Measurements from ENCODE around the gene CACNG3. TPM values are rescaled to one million over a fixed set of nuclear protein-coding genes. Genes with fewer than 3 reads are reported as not detected.
"Not testable (repeated sequence)": the region's sequence is repeated elsewhere in the genome, so short reads cannot be mapped to it uniquely, and the experiment has no call there.

CACNG3 gene
- total RNA-seq, 2 experiments from 2014 or later, result not detected

GRCh38 chr16:24238846-24239245 lies 17.3 kb upstream of the CACNG3 start:
- CTCF ChIA-PET, result interaction anchor here (0.7 to 0.9 kb wide), 2 partner anchors 14 to 168 kb away, joined by 3 to 4 read pairs; no protein-coding TSS in a partner anchor
- H3K4me1 Mint-ChIP-seq (ENCODE audit: low read depth); H3K36me3 Mint-ChIP-seq; H3K27ac Mint-ChIP-seq; DNase-seq; POLR2A ChIA-PET; intact Hi-C loops (cut with micrococcal nuclease); H3K4me3 Mint-ChIP-seq: not testable (repeated sequence)
- Mint-ChIP-seq H3K9me3 (peaks cover 29% of the 10 kb centered on the region), H3K27me3 (peaks cover 14% of the 10 kb centered on the region)

DNA sequence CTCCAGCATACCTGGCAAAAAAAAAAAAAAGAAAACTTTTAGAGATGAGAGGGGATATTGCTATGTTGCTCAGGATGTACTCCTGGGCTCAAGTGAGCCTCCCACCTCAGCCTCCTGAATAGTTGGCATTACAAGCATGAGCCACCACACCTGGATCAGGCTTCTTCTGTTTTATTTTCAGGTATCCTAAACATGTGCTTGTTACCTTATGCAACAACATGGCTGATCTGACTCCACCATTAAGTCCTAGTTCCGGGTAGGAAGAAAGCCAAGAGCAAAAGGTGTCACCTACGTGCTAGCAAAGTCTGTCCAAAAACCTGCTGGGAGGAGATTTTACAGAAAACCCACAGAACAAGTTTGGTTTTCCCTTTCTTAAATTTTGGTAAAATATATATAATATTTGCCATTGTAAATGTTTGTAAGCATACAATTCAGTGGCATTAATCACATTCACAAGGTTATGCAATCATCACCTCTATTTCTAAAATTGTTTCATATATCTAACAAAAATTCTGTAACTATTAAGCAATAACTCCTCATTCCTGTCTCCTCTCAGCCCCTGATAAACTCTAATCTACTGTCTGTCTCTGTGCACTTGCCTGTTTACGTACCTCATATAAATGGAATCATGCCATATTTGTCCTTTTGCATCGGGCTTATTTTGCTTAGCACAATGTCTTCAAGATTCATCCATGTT lies 9.1 kb upstream of the CACNG3 start:
- no peaks in the 10 kb centered on the region for H3K9me3 Mint-ChIP-seq
- peaks cover 22% of the 10 kb centered on the region for H3K27me3 Mint-ChIP-seq
- H3K36me3 Mint-ChIP-seq, result no peaks in the 10 kb centered on the region
- CTCF ChIA-PET, result no interaction called here
- POLR2A ChIA-PET, result no interaction called here
- H3K4me1 Mint-ChIP-seq (ENCODE audit: low read depth), result no peaks in the 10 kb centered on the region
- no peak overlapping the region for H3K27ac Mint-ChIP-seq
- intact Hi-C loops (cut with micrococcal nuclease), result no loop called here
- no peak overlapping the region for H3K4me3 Mint-ChIP-seq
- no peak for DNase-seq

DNA sequence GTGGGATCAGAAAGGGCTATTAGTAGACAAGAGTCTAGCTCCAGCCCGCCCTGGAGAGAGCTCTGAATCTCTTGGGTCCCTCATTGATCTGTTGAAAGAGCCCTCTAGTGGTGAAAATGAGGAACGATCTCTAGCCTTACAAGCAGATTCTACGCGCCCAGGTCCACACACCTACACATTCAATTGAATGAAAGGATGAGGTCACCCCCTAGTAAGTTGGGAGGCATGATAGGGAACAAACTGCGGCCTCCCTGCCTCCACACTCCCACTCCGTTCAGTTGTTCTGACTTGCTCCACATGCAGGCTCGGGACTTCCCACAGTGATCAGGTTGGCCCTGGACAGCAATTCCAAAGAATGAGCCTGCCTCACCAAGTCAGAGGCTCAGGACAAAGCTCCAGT lies 2.9 kb upstream of the CACNG3 start:
- Mint-ChIP-seq H3K4me3 (no peak overlapping the region), H3K27ac (no peak overlapping the region), H3K9me3 (no peaks in the 10 kb centered on the region), H3K36me3 (no peaks in the 10 kb centered on the region), H3K27me3 (peaks cover 52% of the 10 kb centered on the region), H3K4me1 (ENCODE audit: low read depth) (peaks cover 10% of the 10 kb centered on the region)
- ChIA-PET POLR2A (interaction anchor here (1.0 kb wide), 1 partner anchor 183 kb away, joined by 4 read pairs; no protein-coding TSS in a partner anchor), CTCF (interaction anchor here (0.5 to 5.6 kb wide), 51 partner anchors 9 to 456 kb away, joined by 3 to 138 read pairs (median 4); no protein-coding TSS in a partner anchor)
- intact Hi-C loops (cut with micrococcal nuclease), result loop anchor here (1.0 to 10.0 kb wide), 4 partner anchors 116 to 252 kb away; no protein-coding TSS in a partner anchor
- DNase-seq, result peak; percentile 49

DNA sequence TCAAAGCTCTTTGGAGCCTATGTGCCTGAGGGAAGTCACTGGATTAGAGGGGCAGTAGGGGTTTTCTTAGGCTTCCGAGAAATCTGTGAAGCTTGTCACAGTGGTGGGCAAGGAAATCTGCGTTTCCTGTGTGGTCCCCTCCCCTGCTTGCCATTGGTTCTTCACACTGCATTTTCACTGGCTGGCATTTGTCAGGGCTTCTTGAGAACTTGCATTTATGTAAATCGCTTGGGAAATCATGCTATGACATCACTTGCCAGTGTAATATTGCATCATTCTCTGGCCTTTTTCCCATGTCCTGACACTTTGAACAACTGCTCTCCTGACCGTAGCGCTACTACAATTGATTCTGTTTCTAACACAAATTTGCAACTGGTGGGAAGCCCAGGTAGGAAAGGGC lies 1.8 kb downstream of the CACNG3 start:
- intact Hi-C loops (cut with micrococcal nuclease), result loop anchor here (10.0 kb wide), 1 partner anchor 247 kb away; no protein-coding TSS in a partner anchor
- no peak overlapping the region for H3K4me3 Mint-ChIP-seq
- H3K27me3 Mint-ChIP-seq, result peaks cover 63% of the 10 kb centered on the region
- H3K9me3 Mint-ChIP-seq, result no peaks in the 10 kb centered on the region
- CTCF ChIA-PET, result no interaction called here
- no peak overlapping the region for H3K27ac Mint-ChIP-seq
- no peaks in the 10 kb centered on the region for H3K36me3 Mint-ChIP-seq
- peaks cover 10% of the 10 kb centered on the region for H3K4me1 Mint-ChIP-seq (ENCODE audit: low read depth)
- no peak for DNase-seq
- POLR2A ChIA-PET, result no interaction called here

DNA sequence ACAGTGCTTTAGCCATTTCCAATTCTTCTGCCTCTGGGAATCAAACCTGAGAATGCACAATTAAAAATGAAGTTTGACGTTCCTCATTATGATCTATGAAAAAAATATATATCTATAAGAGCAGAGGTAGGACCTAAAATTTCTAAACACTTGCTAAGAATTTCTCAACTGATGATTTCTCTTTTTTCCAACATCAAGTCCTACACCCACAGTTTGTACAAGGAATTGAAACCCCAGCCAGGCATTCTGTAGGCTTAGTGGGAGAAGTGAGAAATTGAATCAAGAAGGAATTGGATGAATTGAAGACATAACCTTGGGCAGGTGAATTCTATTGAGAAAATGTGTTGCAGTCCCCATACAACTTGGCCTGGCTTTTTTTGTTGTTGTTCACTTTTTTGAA lies 2.7 kb downstream of the CACNG3 start:
- ChIA-PET CTCF (no interaction called here), POLR2A (no interaction called here)
- intact Hi-C loops (cut with micrococcal nuclease), result loop anchor here (10.0 kb wide), 1 partner anchor 246 kb away; no protein-coding TSS in a partner anchor
- peaks cover 3% of the 10 kb centered on the region for H3K4me1 Mint-ChIP-seq (ENCODE audit: low read depth)
- no peak overlapping the region for H3K4me3 Mint-ChIP-seq
- no peak overlapping the region for H3K27ac Mint-ChIP-seq
- peaks cover 55% of the 10 kb centered on the region for H3K27me3 Mint-ChIP-seq
- no peaks in the 10 kb centered on the region for H3K36me3 Mint-ChIP-seq
- H3K9me3 Mint-ChIP-seq, result no peaks in the 10 kb centered on the region
- DNase-seq, result no peak

DNA sequence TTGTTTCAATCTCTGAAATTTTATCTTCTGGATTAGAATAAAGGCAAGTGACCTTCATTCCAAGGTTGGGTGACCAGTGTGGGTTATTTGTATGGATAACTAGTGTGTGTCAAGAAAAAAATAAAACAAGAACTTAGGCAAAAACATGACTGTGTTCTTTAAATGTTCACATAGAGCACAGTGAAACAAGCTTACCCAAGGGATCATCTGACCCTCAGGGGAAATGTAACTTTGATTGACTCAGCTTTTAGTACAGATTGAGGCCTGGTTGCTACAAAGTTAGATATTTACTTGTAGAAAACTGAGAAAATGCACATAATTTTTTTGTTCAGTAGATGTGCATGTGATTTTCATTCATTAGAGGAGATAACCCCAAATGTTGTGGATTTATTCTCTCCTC lies 6.7 kb downstream of the CACNG3 start:
- Mint-ChIP-seq H3K27ac (no peak overlapping the region), H3K4me1 (ENCODE audit: low read depth) (no peaks in the 10 kb centered on the region), H3K4me3 (no peak overlapping the region), H3K36me3 (no peaks in the 10 kb centered on the region), H3K27me3 (peaks cover 24% of the 10 kb centered on the region), H3K9me3 (no peaks in the 10 kb centered on the region)
- no peak for DNase-seq
- ChIA-PET POLR2A (no interaction called here), CTCF (interaction anchor here (0.6 kb wide), 1 partner anchor 9 kb away, joined by 3 read pairs; no protein-coding TSS in a partner anchor)
- intact Hi-C loops (cut with micrococcal nuclease), result no loop called here

- ChIA-PET CTCF (interaction anchor here (0.6 to 2.3 kb wide), 3 partner anchors 18 to 195 kb away, joined by 3 to 6 read pairs (median 3); no protein-coding TSS in a partner anchor), POLR2A (no interaction called here)
- H3K4me3 Mint-ChIP-seq, result no peak overlapping the region
- intact Hi-C loops (cut with micrococcal nuclease), result no loop called here
- no peaks in the 10 kb centered on the region for H3K4me1 Mint-ChIP-seq (ENCODE audit: low read depth)
- DNase-seq, result no peak
- H3K9me3 Mint-ChIP-seq, result no peaks in the 10 kb centered on the region
- H3K27me3 Mint-ChIP-seq, result peaks cover 41% of the 10 kb centered on the region
- no peak overlapping the region for H3K27ac Mint-ChIP-seq
- H3K36me3 Mint-ChIP-seq, result no peaks in the 10 kb centered on the region
Observed at GRCh38 chr16:24270721-24271442, 14.7 kb downstream of the CACNG3 start.

- ChIA-PET CTCF (interaction anchor here (2.3 kb wide), 1 partner anchor 19 kb away, joined by 6 read pairs; no protein-coding TSS in a partner anchor), POLR2A (no interaction called here)
- no peak for DNase-seq
- intact Hi-C loops (cut with micrococcal nuclease), result no loop called here
- no peaks in the 10 kb centered on the region for H3K4me1 Mint-ChIP-seq (ENCODE audit: low read depth)
- no peak overlapping the region for H3K4me3 Mint-ChIP-seq
- H3K27me3 Mint-ChIP-seq, result peaks cover 42% of the 10 kb centered on the region
- no peak overlapping the region for H3K27ac Mint-ChIP-seq
- H3K36me3 Mint-ChIP-seq, result no peaks in the 10 kb centered on the region
- no peaks in the 10 kb centered on the region for H3K9me3 Mint-ChIP-seq
Observed at GRCh38 chr16:24272379-24272778, 16.2 kb downstream of the CACNG3 start.

GRCh38 chr16:24273508-24274182 lies 17.5 kb downstream of the CACNG3 start:
- DNase-seq, result no peak
- ChIA-PET POLR2A (no interaction called here), CTCF (interaction anchor here (1.2 kb wide), 1 partner anchor 546 kb away, joined by 3 read pairs; no protein-coding TSS in a partner anchor)
- no peak overlapping the region for H3K4me3 Mint-ChIP-seq
- H3K9me3 Mint-ChIP-seq, result no peaks in the 10 kb centered on the region
- intact Hi-C loops (cut with micrococcal nuclease), result no loop called here
- no peaks in the 10 kb centered on the region for H3K4me1 Mint-ChIP-seq (ENCODE audit: low read depth)
- no peak overlapping the region for H3K27ac Mint-ChIP-seq
- H3K36me3 Mint-ChIP-seq, result no peaks in the 10 kb centered on the region
- H3K27me3 Mint-ChIP-seq, result peaks cover 40% of the 10 kb centered on the region

- no peaks in the 10 kb centered on the region for H3K36me3 Mint-ChIP-seq
- H3K4me1 Mint-ChIP-seq (ENCODE audit: low read depth), result no peaks in the 10 kb centered on the region
- H3K27ac Mint-ChIP-seq, result no peak overlapping the region
- CTCF ChIA-PET, result interaction anchor here (1.2 to 2.1 kb wide), 2 partner anchors 23 to 229 kb away, joined by 4 to 7 read pairs; no protein-coding TSS in a partner anchor
- DNase-seq, result no peak
- H3K27me3 Mint-ChIP-seq, result peaks cover 40% of the 10 kb centered on the region
- intact Hi-C loops (cut with micrococcal nuclease), result no loop called here
- H3K4me3 Mint-ChIP-seq, result no peak overlapping the region
- POLR2A ChIA-PET, result no interaction called here
- H3K9me3 Mint-ChIP-seq, result no peaks in the 10 kb centered on the region
Observed at GRCh38 chr16:24275413-24275812, 19.3 kb downstream of the CACNG3 start.

DNA sequence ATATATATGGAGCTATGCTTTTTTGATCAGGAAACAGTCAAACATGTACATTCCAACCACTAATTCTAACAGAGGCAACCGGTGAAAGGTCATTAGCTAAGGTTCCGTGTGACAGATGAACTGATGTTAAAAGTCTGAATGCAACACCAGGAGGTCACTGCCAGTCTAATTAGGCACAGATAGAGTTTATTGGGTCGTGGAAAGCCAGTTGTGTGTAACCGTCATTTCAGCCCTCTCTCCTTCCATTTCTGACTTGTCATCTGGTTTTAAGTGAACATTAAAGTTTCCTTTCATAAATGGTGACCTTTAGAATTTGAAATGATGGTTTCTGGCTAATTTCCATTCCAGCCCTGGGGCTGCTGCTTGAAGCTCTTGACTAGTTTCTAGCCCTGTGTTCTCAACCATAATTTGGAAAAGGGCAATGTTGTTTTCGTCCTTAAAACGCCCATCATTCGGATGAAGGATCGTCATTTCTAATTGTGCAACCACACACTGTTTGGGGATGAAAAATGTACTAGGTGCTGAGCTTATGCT lies 23.9 kb downstream of the CACNG3 start:
- H3K4me1 Mint-ChIP-seq (ENCODE audit: low read depth), result no peaks in the 10 kb centered on the region
- H3K4me3 Mint-ChIP-seq, result no peak overlapping the region
- no peak overlapping the region for H3K27ac Mint-ChIP-seq
- H3K9me3 Mint-ChIP-seq, result no peaks in the 10 kb centered on the region
- intact Hi-C loops (cut with micrococcal nuclease), result no loop called here
- ChIA-PET POLR2A (no interaction called here), CTCF (interaction anchor here (1.7 kb wide), 1 partner anchor 27 kb away, joined by 6 read pairs; no protein-coding TSS in a partner anchor)
- DNase-seq, result no peak
- peaks cover 19% of the 10 kb centered on the region for H3K27me3 Mint-ChIP-seq
- no peaks in the 10 kb centered on the region for H3K36me3 Mint-ChIP-seq

DNA sequence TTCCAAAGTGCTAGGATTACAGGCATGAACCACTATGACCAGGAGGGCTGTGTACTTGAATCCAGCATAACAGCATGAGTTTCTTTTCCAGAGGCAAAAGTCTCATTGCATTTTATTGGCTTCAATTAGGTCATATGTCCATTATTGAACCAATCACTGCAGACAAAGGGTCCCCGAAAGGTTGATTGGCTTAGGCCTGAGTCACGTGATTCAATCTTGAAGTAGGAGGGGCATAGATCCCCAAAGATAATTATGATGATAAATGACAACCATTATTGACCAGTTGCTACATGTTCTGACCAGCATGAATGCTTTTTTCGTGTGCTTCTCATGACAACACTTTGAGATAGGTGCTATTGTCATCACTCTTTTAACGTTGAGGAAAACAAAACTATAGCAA lies 25.3 kb downstream of the CACNG3 start:
- ChIA-PET CTCF (no interaction called here), POLR2A (no interaction called here)
- DNase-seq, result no peak
- Mint-ChIP-seq H3K9me3 (no peaks in the 10 kb centered on the region), H3K27ac (no peak overlapping the region), H3K36me3 (no peaks in the 10 kb centered on the region), H3K4me1 (ENCODE audit: low read depth) (no peaks in the 10 kb centered on the region), H3K4me3 (no peak overlapping the region), H3K27me3 (peaks cover 22% of the 10 kb centered on the region)
- intact Hi-C loops (cut with micrococcal nuclease), result no loop called here

Measured in activated CD4-positive, alpha-beta memory T cell treated with anti-CD3 and anti-CD28 coated beads for 36 hours (primary cell).